ENCODE data around the gene PDCD2L.
"Not testable (repeated sequence)": the region's sequence is repeated elsewhere in the genome, so short reads cannot be mapped to it uniquely, and the experiment has no call there.

The PDCD2L gene

DNA sequence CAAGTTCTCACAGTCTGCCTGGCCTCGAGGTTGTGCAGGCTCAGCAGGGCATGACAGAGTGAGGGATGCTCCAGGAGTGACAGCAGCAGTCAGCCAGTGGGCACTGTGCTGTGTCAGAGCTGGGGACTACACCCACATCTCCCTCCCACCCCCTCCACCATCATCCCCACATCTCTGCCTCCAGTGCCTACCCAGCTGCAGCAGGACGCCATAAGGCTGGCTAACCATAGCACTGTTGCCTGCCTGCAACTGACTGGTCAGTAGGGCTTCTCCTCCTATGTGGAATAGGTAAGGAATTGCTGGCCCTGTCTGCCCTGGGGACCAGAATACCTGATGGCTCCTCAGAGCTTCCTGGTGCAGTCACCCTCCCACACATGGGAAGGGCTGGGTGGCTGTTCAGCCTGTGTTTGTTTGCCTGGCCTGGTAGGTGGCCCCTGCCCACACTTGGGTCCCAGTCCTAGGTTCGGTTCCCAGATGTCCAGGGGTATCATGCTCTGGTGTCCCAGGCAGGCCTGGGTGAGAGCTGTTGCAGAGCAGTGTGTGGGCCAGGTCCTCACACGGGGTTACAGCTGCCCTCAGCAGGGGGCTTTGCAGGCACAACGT, 23.5 kb upstream of the PDCD2L start:
- no peak for DNase-seq

DNA sequence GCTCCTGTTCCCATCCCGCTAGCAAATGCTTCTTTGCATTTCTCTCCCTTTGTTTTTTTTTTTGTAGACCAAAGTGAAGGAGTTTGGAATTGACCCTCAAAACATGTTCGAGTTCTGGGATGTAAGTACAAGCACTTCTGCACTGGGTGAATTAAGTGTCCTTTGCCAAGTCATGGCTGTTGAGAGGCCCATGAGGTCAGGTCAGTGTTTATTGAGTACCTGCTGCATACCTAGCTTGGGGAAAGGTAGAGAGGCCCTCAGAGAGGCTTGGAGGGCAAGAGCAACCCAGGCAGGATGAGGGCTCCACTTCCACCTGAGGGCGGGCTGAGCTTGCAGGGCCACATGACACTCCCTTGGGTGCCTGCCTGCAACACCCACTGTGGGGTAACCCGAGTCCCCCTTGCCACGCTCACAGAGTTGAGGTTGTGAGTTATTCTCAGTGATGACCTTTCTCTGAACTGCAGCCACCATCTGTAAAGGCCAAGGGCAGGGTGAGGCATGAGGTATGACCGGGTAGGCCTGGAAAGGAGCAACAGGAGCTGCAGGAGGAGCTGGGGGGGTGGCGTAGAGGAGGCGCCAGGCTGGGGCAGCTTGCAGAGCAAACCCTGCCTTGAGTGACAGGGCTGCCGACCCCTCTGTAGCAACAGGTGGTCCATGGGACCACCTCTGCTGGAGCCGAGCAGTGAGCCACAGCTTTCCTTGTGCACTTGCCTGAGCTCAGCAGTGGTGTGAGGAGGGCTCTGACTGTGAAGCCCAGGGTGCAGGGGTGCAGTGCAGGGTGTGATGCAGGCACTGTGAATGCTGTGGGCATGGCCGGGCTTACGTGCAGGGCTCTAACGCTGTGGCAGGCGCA, 22.6 kb upstream of the PDCD2L start:
- no peak for DNase-seq

- no peak for DNase-seq
These were observed 21.7 kb upstream of the PDCD2L start for GRCh38 chr19:34382471-34382870.

DNA sequence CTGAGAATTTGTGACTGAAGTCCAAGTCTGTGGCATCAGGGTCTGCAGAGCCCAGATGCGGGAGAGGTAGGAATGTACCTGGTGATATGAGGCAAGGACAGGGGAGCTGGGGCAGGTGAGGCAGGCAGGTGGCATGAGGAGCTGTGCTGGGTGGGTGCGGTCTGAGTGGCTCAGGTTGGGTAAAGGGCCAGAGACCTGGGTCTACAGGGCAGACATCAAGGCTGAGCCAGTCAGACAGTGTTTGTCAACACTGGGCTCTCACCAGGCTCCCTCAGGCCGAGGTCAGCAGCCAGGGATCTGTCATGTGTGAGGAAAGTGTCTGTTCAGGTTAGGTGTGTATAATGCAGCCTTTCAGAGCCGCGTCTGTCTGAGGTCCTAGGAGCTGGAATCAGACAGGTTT, 20.6 kb upstream of the PDCD2L start:
- DNase-seq, result no peak

DNA sequence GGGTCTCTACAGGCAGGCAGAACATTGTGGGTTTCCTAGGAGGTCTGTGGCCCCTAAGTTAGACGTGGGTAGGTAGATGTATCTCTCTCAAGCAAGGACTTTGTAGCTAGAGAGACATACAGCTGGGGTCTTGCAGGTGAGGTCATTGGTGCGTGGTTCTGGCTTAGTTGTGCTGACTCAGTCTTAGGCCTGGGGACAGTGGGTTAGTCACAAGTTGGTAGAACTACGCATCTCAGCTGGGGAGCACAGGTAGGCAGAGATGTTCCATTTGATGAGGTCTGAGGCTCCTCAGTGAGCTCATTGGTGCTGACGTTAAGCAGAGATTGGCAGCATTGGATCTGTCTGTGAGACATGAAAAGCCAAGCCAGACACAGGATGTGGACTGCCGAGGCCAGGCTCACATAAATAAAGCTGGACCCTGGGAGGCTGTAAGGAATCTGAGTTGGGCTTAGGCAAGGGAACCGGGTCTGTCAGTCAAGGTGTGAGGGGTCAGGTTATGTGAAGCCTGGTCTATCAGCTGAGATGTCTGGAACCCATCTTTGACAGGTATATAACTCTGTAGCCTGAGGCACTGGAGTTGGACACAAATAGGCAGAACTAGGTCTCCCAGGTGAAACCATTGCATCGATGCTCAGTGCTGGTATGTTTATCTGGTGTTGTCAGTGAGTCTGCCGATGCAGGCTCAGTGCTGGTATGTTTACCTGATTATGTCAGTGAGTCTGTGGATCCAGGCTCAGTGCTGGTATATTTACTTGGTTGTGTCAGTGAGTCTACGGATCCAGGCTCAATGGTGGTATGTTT, 17.4 kb upstream of the PDCD2L start:
- no peak for DNase-seq

DNA sequence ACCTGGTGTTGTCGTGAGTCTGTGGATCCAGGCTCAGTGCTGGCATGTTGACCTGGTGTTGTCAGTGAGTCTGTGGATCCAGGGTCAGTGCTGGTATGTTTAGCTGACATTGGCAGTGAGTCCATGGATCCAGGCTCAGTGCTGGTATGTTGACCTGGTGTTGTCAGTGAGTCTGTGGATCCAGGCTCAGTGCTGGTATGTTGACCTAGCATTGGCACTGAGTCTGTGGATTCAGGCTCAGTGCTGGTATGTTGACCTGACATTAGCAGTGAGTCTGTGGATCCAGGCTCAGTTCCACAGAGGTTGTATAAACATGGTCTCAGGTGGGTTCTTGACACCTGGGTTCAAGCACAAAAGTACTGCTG, 16.8 kb upstream of the PDCD2L start:
- DNase-seq, result no peak

DNA sequence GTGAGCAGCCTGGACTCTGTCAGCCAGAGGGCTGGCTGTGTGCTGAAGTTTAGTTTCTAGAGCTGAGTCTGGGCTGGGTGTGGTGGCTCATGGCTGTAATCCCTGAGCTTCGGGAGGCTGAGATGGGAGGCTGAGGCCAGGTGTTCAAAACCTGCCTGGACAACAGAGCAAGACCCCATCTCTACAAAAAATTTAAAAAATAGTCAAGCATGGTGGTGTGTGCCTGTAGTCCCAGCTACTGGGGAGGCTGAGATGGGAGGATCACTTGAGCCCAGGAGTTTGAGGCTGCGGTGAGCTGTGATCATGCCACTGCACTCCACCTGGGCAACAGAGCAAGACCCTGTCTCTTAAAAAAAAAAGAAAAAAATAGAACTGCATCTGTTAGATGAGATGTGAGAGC, 15.5 kb upstream of the PDCD2L start:
- not testable (repeated sequence) for DNase-seq

DNA sequence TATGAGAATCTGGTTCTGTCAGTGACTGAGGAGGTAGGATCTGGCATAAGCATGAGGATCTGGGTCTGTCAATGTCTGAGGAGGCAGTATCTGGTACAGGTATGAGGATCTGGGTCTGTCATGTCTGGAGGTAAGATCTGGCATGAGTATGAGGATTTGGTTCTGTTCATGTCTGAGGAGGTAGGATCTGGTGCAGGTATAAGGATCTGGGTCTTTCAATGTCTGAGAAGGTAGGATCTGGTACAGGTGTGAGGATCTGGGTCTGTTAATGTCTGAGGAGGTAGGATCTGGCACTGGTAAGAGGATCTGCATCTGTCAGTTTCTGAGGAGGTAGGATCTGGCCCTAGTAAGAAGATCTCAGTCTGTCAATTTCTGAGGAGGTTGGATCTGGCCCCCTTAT, 12.4 kb upstream of the PDCD2L start:
- no peak for DNase-seq

DNA sequence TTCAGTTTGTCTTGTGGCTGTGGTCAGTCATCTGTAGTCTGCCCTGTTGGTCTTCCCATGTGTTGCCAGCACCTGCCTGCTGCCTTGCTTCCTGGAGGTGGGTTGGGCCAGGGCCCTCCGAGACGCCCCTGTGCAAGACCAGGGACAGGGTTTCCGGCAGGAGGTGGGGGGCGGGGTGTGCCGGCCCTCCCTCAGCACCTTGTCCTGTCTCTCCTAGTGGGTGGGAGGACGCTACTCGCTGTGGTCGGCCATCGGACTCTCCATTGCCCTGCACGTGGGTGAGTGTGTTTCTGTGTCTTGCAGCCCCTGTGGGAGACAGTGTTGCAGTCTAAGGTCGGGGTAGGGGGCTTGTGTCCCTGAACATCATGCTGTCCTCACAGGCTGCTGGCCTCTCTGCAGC, 11.2 kb upstream of the PDCD2L start:
- no peak for DNase-seq

GRCh38 chr19:34393629-34394028, 10.6 kb upstream of the PDCD2L start:
- peak; percentile 12 for DNase-seq

DNA sequence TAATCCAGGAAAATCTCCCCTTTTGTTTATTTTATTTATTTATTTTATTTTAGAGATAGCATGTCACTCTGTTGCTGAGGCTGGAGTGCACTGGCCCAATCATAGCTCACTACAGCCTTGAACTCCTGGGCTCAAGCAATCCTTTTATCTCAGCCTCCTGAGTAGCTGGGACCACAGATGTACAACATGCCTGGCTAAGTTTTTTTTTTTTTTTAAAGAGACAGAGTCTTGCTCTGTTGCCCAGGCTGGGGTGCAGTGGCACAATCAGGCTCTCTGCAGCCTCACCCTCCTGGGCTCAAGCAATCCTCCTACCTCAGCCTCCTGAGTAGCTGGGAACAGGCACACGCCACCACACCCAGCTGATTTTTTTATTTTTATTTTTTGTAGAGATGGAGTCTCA, 6.3 kb upstream of the PDCD2L start:
- DNase-seq, result no peak

DNA sequence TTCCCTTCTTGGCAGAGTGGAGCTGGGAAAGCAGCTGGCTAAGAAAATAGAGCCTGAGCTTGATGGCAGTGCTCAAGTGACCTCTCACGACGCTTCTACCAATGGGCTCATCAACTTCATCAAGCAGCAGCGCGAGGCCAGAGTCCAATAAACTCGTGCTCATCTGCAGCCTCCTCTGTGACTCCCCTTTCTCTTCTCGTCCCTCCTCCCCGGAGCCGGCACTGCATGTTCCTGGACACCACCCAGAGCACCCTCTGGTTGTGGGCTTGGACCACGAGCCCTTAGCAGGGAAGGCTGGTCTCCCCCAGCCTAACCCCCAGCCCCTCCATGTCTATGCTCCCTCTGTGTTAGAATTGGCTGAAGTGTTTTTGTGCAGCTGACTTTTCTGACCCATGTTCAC, 4.3 kb upstream of the PDCD2L start:
- DNase-seq, result no peak

DNA sequence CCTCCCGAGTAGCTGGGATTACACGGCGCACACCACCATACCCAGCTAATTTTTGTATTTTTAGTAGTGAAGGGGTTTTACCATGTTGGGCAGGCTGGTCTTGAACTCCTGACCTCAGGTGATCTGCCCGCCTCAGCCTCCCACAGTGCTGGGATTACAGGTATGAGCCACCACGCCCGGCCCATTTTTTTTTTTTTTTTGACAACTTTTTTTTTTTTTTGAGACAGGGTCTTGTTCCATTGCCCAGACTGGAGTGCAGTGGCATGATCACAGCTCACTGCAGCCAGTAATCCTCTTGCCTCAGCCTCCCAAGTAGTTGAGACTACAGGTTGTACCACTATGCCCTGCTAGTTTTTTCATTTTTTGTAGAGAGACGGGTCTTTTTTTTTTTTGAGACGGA, 3.4 kb upstream of the PDCD2L start:
- DNase-seq, result not testable (repeated sequence)

- DNase-seq, result peak; percentile 68
These were observed 2.1 kb upstream of the PDCD2L start for GRCh38 chr19:34402074-34402600.

DNA sequence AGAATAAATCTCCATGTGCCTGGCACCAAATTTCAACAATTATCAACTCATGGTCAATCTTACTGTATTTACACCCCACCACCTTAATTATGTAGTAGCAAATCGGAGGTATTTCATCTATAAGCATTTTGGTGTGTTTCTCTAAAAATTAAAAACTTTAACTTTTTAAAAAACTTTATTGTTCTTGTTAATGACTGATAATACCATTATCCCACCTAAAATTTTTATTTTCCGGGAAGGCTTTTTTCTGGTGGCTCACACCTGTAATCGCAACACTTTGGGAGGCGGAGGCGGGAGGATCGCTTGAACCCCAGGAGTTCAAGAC, 453 bp upstream of the PDCD2L start:
- no peak for DNase-seq

GRCh38 chr19:34405892-34406660, 1.9 kb downstream of the PDCD2L start:
- no peak for DNase-seq

DNA sequence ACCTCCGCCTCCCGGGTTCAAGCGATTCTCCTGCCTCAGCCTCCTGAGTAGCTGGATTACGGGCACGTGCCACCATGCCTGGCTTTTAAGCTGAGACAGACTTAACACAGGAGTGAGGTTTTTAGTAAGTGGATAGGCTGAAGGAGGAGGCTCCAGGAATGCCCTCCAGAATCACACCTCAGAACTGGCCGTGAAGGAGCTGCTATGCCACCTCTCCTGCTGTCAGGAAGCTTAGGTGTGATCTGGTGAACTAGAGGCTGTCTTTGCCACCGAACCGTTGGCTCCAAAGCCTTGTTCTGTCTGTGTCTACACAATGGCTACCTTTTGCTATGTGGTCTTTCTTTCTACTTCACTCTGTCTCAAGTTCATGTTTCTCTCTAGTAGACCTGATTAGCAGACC, 4.2 kb downstream of the PDCD2L start:
- DNase-seq, result no peak

DNA sequence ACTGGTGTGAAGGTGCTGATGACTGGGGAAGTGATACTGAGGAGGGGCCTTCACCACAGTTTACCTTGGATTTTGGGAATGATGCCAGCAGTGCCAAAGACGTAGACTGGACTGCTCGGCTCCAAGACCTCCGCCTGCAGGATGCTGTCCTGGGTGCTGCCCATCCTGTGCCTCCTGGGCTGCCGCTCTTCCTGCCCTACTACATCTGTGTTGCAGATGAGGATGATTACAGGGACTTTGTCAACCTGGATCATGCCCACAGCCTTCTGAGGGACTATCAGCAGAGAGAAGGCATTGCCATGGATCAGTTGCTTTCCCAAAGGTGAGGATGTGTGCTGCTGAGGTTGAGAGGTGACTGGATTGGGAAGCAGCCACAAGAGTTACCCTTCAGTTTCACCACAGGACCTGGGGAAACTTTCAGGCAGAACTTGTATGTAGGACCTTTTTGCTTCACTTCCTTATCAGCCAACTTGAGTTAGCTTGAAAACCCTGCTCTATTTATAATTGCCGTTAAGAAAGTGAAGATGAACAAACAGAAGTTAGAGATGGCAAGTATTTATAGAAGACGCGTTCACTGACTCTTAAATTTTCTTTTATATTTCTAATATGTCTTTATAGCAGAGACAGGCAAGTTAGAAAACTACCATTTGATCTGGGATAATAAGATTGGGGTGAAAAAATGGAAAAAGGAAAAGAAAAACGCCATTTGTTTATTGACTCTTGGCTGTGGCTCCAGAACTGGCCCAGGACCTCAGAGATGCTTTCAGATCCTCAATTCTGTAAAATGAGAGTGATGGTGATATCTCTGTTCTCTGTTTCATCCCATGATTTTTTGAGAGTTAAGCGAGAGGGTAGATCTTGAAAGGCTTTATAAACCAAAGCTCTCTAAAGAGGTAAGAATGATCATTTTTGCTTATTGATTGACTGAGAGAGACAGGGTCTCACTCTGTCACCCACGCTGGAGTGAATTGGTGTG, 5.3 kb downstream of the PDCD2L start:
- DNase-seq, result no peak

DNA sequence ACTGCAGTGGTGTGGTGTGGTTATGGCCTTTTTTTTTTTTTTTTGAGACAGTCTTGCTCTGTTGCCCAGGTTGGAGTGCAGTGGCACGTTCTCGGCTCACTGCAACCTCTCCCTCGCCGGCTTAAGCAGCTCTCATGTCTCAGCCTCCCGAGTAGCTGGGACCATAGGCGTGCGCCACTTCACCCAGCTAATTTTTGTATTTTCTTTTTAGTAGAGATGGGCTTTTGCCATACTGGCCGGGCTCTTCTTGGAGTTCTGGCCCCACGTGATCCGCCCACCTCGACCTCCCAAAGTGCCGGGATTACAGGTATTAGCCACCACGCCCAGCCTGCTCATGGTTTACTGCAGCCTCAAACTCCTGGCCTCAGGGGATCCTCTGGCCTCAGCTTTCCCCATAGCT, 7.0 kb downstream of the PDCD2L start:
- DNase-seq, result no peak

DNA sequence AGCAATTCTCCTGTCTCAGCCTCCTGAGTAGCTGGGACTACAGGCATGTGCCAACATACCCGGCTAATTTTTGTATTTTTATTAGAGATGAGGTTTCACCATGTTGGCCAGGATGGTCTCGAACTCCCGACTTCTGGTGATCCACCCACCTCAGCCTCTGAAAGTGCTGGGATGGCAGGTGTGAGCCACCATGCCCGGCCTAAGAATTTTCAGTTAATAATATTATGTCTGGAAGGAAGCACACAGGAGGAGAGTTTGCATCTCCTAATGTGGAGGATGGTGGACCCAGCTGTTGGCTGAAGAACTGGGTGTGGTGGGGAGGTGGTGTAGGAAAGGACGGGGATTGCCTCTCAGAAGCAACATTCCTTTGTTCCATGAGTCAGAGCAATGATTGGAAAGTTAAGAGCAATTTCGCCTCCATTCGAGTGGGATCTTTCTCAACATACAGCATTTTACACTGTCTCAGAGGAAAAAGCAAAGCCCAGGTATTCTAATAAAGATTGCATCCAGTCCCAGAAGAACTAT, 11.9 kb downstream of the PDCD2L start:
- DNase-seq, result no peak

- DNase-seq, result no peak
These were observed 14.1 kb downstream of the PDCD2L start for GRCh38 chr19:34418300-34418699.

All from NCI-H69 (cell line).